B cell (primary cell): ENCODE data around the gene TOGARAM2. TPM values are rescaled to one million over a fixed set of nuclear protein-coding genes. Genes with fewer than 3 reads are reported as not detected.

Experiments
- ATAC-seq: fragments of 200-7000 bp; cut with Tn5 transposase; one replicate; pipeline ENCODE4 v1.10.0; 2021; ENCODE audit warnings: low read depth, mild to moderate bottlenecking, moderate number of reproducible peaks, moderate library complexity
- CTCF ChIA-PET: fragments of 350-600 bp; sonication (Branson Sonifier 250); formaldehyde crosslinking; loops from one replicate; lab custom pipeline; 2021; ENCODE audit warnings: antibody characterized with exemption, inconsistent platforms; lab: Charles Lee
- POLR2A ChIA-PET: fragments of 350-600 bp; sonication (Branson Sonifier 250); formaldehyde crosslinking; loops from one replicate; lab custom pipeline; 2021; ENCODE audit warnings: antibody characterized with exemption; lab: Charles Lee
- DNase-seq: peaks from one replicate; pipeline ENCODE4 v3.0.0; 2013
- H2AFZ ChIP-seq: 2 replicates; pipeline ENCODE4 v1.6.1; 2012; ENCODE audit warnings: mild to moderate bottlenecking, low read depth, low read length; ENCODE audit not compliant: insufficient read depth, poor library complexity, severe bottlenecking
- H3K27ac ChIP-seq, 2 donors: 1 replicate in 1 of 2; 2 replicates in 1 of 2; pipeline ENCODE4 v1.5.1; 2012 to 2013; ENCODE audit warnings: low read length in 2 of 2, mild to moderate bottlenecking in 2 of 2, moderate library complexity in 1 of 2
- H3K27me3 ChIP-seq, 4 experiments: fragments of 200-600 bp in 1 of 4; sonication (generic) in 1 of 4; replicated peaks in 1 of 4; 1 replicate in 2 of 4; 2 replicates in 2 of 4; pipeline versions ENCODE4 v1.6.1 to v1.7.0; 2013 to 2016; ENCODE audit warnings: low read length in 3 of 4, mild to moderate bottlenecking in 2 of 4, mixed read lengths in 1 of 4, moderate library complexity in 1 of 4; ENCODE audit not compliant: insufficient read depth in 4 of 4, control insufficient read depth in 3 of 4; ENCODE audit errors: control extremely low read depth in 1 of 4
- H3K36me3 ChIP-seq, 2 experiments: replicated peaks in 1 of 2; 1 replicate in 1 of 2; 2 replicates in 1 of 2; pipeline versions ENCODE4 v1.6.1 to v1.7.1; 2013; ENCODE audit warnings: low read length in 1 of 2; ENCODE audit not compliant: insufficient read depth in 2 of 2, control insufficient read depth in 1 of 2; ENCODE audit errors: control extremely low read depth in 1 of 2, extremely low read depth in 1 of 2
- H3K4me1 ChIP-seq, 2 donors: fragments of 200-600 bp in 1 of 2; sonication (generic) in 1 of 2; 1 replicate in 1 of 2; 2 replicates in 1 of 2; pipeline versions ENCODE4 v1.5.1 to v1.6.1; 2013 to 2017; ENCODE audit warnings: low read length in 2 of 2; ENCODE audit not compliant: control insufficient read depth in 2 of 2, insufficient read depth in 2 of 2
- H3K4me2 ChIP-seq: replicated peaks from 2 replicates; pipeline ENCODE3; 2012; ENCODE audit warnings: mild to moderate bottlenecking, low read depth, low read length; ENCODE audit not compliant: poor library complexity, severe bottlenecking
- H3K4me3 ChIP-seq, 5 experiments: fragments of 200-600 bp in 1 of 5; sonication (generic) in 1 of 5; 1 replicate in 3 of 5; 2 replicates in 2 of 5; pipeline versions ENCODE4 v1.5.1 to v1.7.0; 2011 to 2016; ENCODE audit warnings: low read length in 4 of 5, mild to moderate bottlenecking in 4 of 5, low read depth in 2 of 5, control low read depth in 1 of 5, moderate library complexity in 1 of 5; ENCODE audit not compliant: insufficient read depth in 1 of 5; ENCODE audit errors: control extremely low read depth in 1 of 5, extremely low read depth in 1 of 5
- H3K79me2 ChIP-seq: fragments of 200-600 bp; sonication (generic); one replicate; pipeline ENCODE4 v1.6.0; 2016; ENCODE audit warnings: low read length; ENCODE audit not compliant: control insufficient read depth, insufficient read depth
- H3K9ac ChIP-seq: fragments of 200-600 bp; sonication (generic); 2 replicates; pipeline ENCODE4 v1.6.1; 2017; ENCODE audit warnings: mild to moderate bottlenecking, low read length, moderate library complexity
- H3K9me3 ChIP-seq, 3 donors: one replicate each; pipeline versions ENCODE4 v1.6.1 to v1.7.1; 2013; ENCODE audit warnings: low read length in 2 of 3; ENCODE audit not compliant: control insufficient read depth in 2 of 3, insufficient read depth in 1 of 3; ENCODE audit errors: control extremely low read depth in 1 of 3
- H4K20me1 ChIP-seq: 2 replicates; pipeline ENCODE4 v1.6.0; 2012; ENCODE audit warnings: mild to moderate bottlenecking, low read length; ENCODE audit not compliant: insufficient read depth, control insufficient read depth, poor library complexity, severe bottlenecking
- H3K27ac Mint-ChIP-seq: one replicate; pipeline ENCODE4 v1.8.0; 2021; ENCODE audit warnings: mixed read lengths
- H3K27me3 Mint-ChIP-seq: one replicate; pipeline ENCODE4 v1.8.0; 2021; ENCODE audit warnings: mixed read lengths
- H3K4me1 Mint-ChIP-seq: one replicate; pipeline ENCODE4 v1.8.0; 2021; ENCODE audit warnings: mixed read lengths
- H3K4me3 Mint-ChIP-seq: one replicate; pipeline ENCODE4 v1.8.0; 2021; ENCODE audit warnings: mixed read lengths
- H3K9me3 Mint-ChIP-seq: one replicate; pipeline ENCODE4 v1.8.0; 2022; ENCODE audit warnings: mixed read lengths; ENCODE audit not compliant: insufficient read depth
- EZH2 ChIP-seq: IDR thresholded peaks from 2 replicates; pipeline ENCODE4 v1.6.1; 2012; ENCODE audit warnings: borderline replicate concordance, low read depth, mild to moderate bottlenecking, moderate library complexity, low read length; ENCODE audit not compliant: insufficient read depth, poor library complexity, severe bottlenecking
- WGBS: methylation state at CpG from one replicate; pipeline ENCODE4 v1.1.5; 2013; ENCODE audit warnings: missing lambda C conversion rate; ENCODE audit not compliant: insufficient coverage; 5-methylcytosine and 5-hydroxymethylcytosine counted together
- intact Hi-C: fragments of 100-400 bp; cut with micrococcal nuclease; formaldehyde crosslinking; loops from one replicate; pipeline ENCODE4 v1.10.0; 2022
- polyA plus RNA-seq: library from polyadenylated mRNA; depleted of rRNA; stranded (reverse); fragments of >200 nt; gene quantifications from 2 replicates; pipeline ENCODE4 v1.2.3, GENCODE V29; 2012
- total RNA-seq, 2 donors: library from RNA; stranded (reverse); fragments of 120-200 nt in 1 of 2; gene quantifications; 1 replicate in 1 of 2; 2 replicates in 1 of 2; pipeline versions ENCODE4 v1.2.3 to v1.2.4, GENCODE V29; 2013 to 2022
- TF ChIP-seq, protein P1 (sequence below): fragments of 200-600 bp; IDR thresholded peaks from one replicate; pipeline ENCODE4 v1.8.0; 2022; ENCODE audit warnings: antibody characterized with exemption, mild to moderate bottlenecking

The TOGARAM2 gene
- total and polyA plus RNA-seq, 2 donors (not counting 1 experiment from before 2014, with no cell fraction given), result 0.25 to 0.61 TPM

DNA sequence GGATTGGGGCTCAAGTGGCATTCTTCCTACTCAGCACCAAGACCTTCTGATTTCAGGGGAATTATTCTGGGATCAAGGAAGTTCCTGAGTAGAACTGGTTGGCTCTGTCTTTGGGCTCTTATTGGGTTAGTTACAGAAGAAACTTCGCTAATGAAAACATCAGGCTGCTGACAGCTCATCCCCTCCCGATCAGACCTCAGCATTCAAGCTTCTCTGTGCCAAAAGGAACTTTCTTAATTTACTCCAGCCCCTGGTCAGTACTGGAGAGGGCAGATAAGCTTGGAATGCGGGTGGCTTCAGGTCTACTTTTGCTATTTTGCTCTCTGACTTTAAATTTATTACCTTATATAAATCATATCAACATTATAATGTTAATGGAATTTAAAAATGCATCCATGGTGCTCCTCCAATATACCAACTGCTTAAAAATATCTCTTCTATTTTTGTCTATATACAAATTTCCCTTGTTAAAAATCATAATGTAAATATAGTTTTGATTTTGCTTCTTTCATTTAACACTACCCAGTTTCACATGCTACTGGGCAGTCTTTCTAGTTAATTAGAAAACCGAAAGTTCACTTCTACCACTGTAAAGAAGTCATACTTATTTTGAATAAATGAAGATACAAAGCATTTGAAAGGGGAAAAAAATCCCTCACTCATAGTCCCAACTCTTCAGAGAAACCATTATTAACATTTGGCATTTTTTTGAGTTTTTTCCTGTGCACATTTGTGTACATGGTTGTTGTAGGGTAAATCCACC is 58.8 kb downstream of the TOGARAM2 start:
- no peaks in the 10 kb centered on the region for H3K79me2 ChIP-seq
- no peaks in the 10 kb centered on the region for H4K20me1 ChIP-seq
- H3K4me2 ChIP-seq, result no peak overlapping the region
- DNase-seq (no peak), ATAC-seq (no peak)
- CTCF ChIA-PET, result no interaction called here
- no peak overlapping the region for H2AFZ ChIP-seq
- no peak overlapping the region for H3K4me3 ChIP-seq
- TF ChIP-seq, protein P1, sequence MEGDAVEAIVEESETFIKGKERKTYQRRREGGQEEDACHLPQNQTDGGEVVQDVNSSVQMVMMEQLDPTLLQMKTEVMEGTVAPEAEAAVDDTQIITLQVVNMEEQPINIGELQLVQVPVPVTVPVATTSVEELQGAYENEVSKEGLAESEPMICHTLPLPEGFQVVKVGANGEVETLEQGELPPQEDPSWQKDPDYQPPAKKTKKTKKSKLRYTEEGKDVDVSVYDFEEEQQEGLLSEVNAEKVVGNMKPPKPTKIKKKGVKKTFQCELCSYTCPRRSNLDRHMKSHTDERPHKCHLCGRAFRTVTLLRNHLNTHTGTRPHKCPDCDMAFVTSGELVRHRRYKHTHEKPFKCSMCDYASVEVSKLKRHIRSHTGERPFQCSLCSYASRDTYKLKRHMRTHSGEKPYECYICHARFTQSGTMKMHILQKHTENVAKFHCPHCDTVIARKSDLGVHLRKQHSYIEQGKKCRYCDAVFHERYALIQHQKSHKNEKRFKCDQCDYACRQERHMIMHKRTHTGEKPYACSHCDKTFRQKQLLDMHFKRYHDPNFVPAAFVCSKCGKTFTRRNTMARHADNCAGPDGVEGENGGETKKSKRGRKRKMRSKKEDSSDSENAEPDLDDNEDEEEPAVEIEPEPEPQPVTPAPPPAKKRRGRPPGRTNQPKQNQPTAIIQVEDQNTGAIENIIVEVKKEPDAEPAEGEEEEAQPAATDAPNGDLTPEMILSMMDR, result no peak
- TF ChIP-seq EZH2, result no peak
- Mint-ChIP-seq H3K27me3 (no peaks in the 10 kb centered on the region), H3K4me1 (no peaks in the 10 kb centered on the region), H3K9me3 (no peaks in the 10 kb centered on the region), H3K27ac (no peak overlapping the region), H3K4me3 (no peak overlapping the region)
- no peaks in the 10 kb centered on the region for H3K9me3 ChIP-seq
- H3K4me1 ChIP-seq, result no peaks in the 10 kb centered on the region
- H3K36me3 ChIP-seq, result no peaks in the 10 kb centered on the region
- intact Hi-C loops, result no loop called here
- WGBS, result 100% methylated on average over 1 of the region's 4 CpGs
- no peak overlapping the region for H3K27ac ChIP-seq
- no peak overlapping the region for H3K9ac ChIP-seq
- POLR2A ChIA-PET, result no interaction called here
- no peaks in the 10 kb centered on the region for H3K27me3 ChIP-seq

DNA sequence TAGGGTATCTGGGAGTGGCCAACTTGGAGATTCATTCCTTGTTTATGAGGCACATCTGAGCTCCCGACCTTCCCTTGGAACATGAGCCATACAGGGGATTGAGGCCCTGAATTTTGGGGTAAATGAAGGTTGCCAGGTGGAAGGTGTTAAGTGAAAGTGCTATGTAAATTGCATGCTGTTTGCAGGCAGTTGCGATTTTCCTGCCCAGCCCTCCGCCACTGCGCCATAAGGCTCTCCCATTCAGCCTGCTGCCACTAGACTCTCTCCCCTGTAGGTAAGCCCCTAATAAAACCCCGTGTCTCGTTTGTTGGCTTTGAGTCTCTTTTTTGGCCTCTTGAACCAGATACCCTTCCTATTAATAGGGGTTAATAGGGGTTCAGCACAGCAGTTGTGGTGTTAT is 59.5 kb downstream of the TOGARAM2 start:
- Histone ChIP-seq H3K4me1 (no peaks in the 10 kb centered on the region), H3K36me3 (no peaks in the 10 kb centered on the region), H3K4me2 (no peak overlapping the region), H4K20me1 (no peaks in the 10 kb centered on the region), H3K27ac (no peak overlapping the region), H3K9me3 (no peaks in the 10 kb centered on the region), H3K9ac (no peak overlapping the region), H3K4me3 (no peak overlapping the region), H3K79me2 (no peaks in the 10 kb centered on the region), H3K27me3 (no peaks in the 10 kb centered on the region), H2AFZ (no peak overlapping the region)
- ChIA-PET CTCF (no interaction called here), POLR2A (no interaction called here)
- ATAC-seq (no peak), DNase-seq (no peak)
- Mint-ChIP-seq H3K9me3 (no peaks in the 10 kb centered on the region), H3K4me1 (no peaks in the 10 kb centered on the region), H3K4me3 (no peak overlapping the region), H3K27ac (no peak overlapping the region), H3K27me3 (no peaks in the 10 kb centered on the region)
- intact Hi-C loops, result no loop called here
- TF ChIP-seq, protein P1, result no peak
- no peak for TF ChIP-seq EZH2
- WGBS, result 92% methylated on average over 4 of the region's 6 CpGs
